ENCODE results near the gene R3HDM2.

R3HDM2 gene

GRCh38 chr12:57237932-57238853, 192.7 kb downstream of the R3HDM2 start:
- DNase-seq, result peak; percentile 56

GRCh38 chr12:57237596-57237931, 193.3 kb downstream of the R3HDM2 start:
- no peak for DNase-seq

- DNase-seq, result no peak
Observed at GRCh38 chr12:57236925-57237595, 193.8 kb downstream of the R3HDM2 start.

GRCh38 chr12:57236201-57236924, 194.5 kb downstream of the R3HDM2 start:
- DNase-seq, result peak; percentile 53

- DNase-seq, result no peak
Observed at GRCh38 chr12:57235728-57236131, 195.1 kb downstream of the R3HDM2 start.

- peak; percentile 24 for DNase-seq
Observed at GRCh38 chr12:57235017-57235727, 195.7 kb downstream of the R3HDM2 start.

- DNase-seq, result peak; percentile 22
Observed at GRCh38 chr12:57234571-57235016, 196.2 kb downstream of the R3HDM2 start.

GRCh38 chr12:57234233-57234570, 196.6 kb downstream of the R3HDM2 start:
- DNase-seq, result no peak

GRCh38 chr12:57233357-57234232, 197.2 kb downstream of the R3HDM2 start:
- no peak for DNase-seq

GRCh38 chr12:57232156-57232756, 198.6 kb downstream of the R3HDM2 start:
- DNase-seq, result no peak

- no peak for DNase-seq
Observed at GRCh38 chr12:57231276-57232021, 199.4 kb downstream of the R3HDM2 start.

- no peak for DNase-seq
Observed at GRCh38 chr12:57230381-57231155, 200.3 kb downstream of the R3HDM2 start.

- peak; percentile 95 for DNase-seq
Observed at GRCh38 chr12:57229634-57230380, 201.0 kb downstream of the R3HDM2 start, which contains the start of gene SHMT2. Gene SHMT2 (plus strand): TSS chr12:57229711. CDS start chr12:57229779, 68 bp downstream.

- DNase-seq, result no peak
Observed at GRCh38 chr12:57229046-57229633, 201.7 kb downstream of the R3HDM2 start.

- DNase-seq, result no peak
Observed at GRCh38 chr12:57227315-57228115, 203.3 kb downstream of the R3HDM2 start.

- no peak for DNase-seq
Observed at GRCh38 chr12:57226588-57227314, 204.1 kb downstream of the R3HDM2 start.

- DNase-seq, result no peak
Observed at GRCh38 chr12:57225680-57226210, 205.1 kb downstream of the R3HDM2 start.

All from stimulated activated CD8-positive, alpha-beta memory T cell treated with anti-CD3 and anti-CD28 coated beads, Interleukin-4, amount 100 ng/mL, for 48 hours (primary cell).